G401.6 (cell line): Measurements from ENCODE around the gene SLX9.
"Not testable (repeated sequence)": the region's sequence is repeated elsewhere in the genome, so short reads cannot be mapped to it uniquely, and the experiment has no call there.

ENCODE experiments used
- FAIRE-seq: peaks from 2 replicates; lab custom pipeline; 2012; peaks lifted over from hg19 to GRCh38; lab: Jason Lieb, UNC

SLX9 gene

GRCh38 chr21:45019887-45020537 is 80.2 kb downstream of the SLX9 start:
- FAIRE-seq = no peak

- no peak for FAIRE-seq
Observed at GRCh38 chr21:45020629-45021427, 81.0 kb downstream of the SLX9 start.

GRCh38 chr21:45021428-45022347 is 81.9 kb downstream of the SLX9 start:
- FAIRE-seq = no peak

- no peak for FAIRE-seq
Observed at GRCh38 chr21:45022348-45022675, 82.5 kb downstream of the SLX9 start.

GRCh38 chr21:45022736-45023135 is 82.9 kb downstream of the SLX9 start:
- no peak for FAIRE-seq

- FAIRE-seq = not testable (repeated sequence)
Observed at GRCh38 chr21:45024516-45024915, 84.7 kb downstream of the SLX9 start.

- FAIRE-seq = no peak
Observed at GRCh38 chr21:45026066-45026745, 86.4 kb downstream of the SLX9 start.
